C4-2B (cell line): Measurements from ENCODE around the gene MFSD2B.

Experiments used
- ZFX ChIP-seq: fragments of 450-650 bp; IDR thresholded peaks from 2 replicates; pipeline ENCODE4 v1.6.1; 2017
- TF ChIP-seq, protein P1 (sequence below): fragments of 450-650 bp; conservative IDR thresholded peaks from 2 replicates; pipeline ENCODE4 v1.5.1; 2017; ENCODE audit warnings: mild to moderate bottlenecking

GRCh38 chr2:23967846-23968245, 42.0 kb upstream of the MFSD2B start:
- TF ChIP-seq, protein P1, sequence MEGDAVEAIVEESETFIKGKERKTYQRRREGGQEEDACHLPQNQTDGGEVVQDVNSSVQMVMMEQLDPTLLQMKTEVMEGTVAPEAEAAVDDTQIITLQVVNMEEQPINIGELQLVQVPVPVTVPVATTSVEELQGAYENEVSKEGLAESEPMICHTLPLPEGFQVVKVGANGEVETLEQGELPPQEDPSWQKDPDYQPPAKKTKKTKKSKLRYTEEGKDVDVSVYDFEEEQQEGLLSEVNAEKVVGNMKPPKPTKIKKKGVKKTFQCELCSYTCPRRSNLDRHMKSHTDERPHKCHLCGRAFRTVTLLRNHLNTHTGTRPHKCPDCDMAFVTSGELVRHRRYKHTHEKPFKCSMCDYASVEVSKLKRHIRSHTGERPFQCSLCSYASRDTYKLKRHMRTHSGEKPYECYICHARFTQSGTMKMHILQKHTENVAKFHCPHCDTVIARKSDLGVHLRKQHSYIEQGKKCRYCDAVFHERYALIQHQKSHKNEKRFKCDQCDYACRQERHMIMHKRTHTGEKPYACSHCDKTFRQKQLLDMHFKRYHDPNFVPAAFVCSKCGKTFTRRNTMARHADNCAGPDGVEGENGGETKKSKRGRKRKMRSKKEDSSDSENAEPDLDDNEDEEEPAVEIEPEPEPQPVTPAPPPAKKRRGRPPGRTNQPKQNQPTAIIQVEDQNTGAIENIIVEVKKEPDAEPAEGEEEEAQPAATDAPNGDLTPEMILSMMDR = no peak
- TF ChIP-seq ZFX = no peak
